GM21423 (cell line): ENCODE measurements around the gene PRXL2B.
"Not testable (repeated sequence)": the region's sequence is repeated elsewhere in the genome, so short reads cannot be mapped to it uniquely, and the experiment has no call there.

Experiments
- ATAC-seq: cut with Tn5 transposase; IDR thresholded peaks from one replicate; pipeline ENCODE4 v1.9.1; 2021; ENCODE audit warnings: mild to moderate bottlenecking, moderate library complexity; ENCODE audit not compliant: unreplicated experiment

The PRXL2B gene

DNA sequence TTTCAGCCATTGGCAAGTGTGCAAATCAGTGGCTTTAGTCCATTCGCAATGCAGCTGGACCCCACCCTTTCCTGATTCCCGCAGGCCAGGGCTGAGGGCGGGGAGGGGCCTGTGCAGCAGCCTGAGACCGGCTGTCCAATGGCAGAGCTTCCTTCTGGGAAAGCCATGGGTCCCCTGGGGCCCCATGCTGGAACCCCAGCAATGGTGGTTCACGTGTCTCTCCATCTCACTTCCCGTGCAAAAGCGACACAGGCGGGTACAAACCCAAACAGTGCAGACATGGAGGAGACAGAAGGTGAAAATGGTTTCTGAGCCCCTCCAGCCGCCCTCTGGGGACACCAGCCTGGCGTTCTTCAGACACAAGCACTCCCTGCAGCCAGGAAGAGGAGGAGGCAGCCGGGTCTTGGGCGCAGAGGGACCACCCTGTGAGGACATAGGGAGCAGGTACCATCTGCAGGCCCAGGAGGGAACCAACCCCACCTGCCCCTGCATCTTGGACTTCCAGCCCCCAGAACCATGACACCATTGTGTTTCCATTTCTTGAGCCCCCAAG lies 36.2 kb upstream of the PRXL2B start:
- not testable (repeated sequence) for ATAC-seq

DNA sequence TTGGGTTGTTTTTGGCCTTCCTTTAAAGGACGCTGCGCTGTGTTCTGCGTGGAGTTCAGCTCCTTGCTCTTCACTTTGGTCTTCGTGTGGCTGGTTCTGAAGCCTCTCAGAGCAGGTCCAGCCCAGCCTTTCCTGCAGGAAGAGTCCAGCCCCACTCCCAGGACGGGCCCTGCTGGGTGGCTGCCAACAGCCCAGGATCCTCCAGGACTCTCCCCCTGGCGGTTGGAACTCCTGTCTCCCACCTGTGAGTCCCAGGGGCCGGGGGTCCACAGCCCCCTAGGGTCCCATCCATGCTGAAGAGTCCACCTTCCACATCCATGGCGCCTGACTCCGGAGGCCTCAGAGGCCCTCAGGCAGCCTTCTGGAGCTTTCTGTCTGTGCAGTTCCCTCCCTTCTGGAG lies 35.0 kb upstream of the PRXL2B start:
- ATAC-seq = not testable (repeated sequence)

DNA sequence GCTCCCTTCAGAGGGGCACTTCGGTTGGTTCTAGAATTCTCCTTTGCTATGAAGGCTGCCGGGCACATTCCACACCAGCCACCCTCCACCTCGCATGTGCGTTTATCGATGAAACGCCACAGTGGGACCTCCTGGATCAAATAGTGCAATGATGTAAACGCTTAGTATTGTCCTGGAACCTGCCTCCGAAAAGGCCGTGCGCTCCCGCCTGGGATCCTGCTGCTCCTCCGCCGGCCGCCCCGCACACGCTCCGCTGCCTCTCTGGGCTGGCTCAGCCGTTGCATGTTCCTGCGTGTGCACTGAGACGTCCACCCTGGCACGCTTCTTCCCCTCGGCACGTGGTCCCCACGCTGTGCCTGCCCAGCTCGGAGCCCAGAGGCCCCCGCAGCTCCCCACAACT lies 34.4 kb upstream of the PRXL2B start:
- ATAC-seq = no peak

DNA sequence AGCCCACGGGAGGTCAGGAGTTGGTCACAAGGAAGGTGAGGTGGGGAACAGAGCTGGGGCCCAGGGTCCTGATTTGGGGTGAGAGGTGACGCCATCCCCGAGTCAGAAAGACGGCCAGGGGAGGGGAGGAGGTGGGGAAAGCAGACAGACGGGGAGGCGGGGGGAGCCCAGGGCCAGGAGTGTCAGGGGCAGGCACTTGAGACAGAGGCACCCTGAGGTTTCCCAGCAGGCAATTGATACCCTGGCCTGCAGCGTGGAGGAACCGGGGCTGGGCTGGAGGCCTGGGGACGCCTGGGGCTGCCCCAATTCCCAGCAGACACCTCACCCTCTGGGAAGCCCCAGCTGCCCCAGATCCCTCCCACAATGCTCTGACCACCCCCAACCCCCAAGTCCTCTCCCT lies 33.5 kb upstream of the PRXL2B start:
- ATAC-seq = not testable (repeated sequence)

DNA sequence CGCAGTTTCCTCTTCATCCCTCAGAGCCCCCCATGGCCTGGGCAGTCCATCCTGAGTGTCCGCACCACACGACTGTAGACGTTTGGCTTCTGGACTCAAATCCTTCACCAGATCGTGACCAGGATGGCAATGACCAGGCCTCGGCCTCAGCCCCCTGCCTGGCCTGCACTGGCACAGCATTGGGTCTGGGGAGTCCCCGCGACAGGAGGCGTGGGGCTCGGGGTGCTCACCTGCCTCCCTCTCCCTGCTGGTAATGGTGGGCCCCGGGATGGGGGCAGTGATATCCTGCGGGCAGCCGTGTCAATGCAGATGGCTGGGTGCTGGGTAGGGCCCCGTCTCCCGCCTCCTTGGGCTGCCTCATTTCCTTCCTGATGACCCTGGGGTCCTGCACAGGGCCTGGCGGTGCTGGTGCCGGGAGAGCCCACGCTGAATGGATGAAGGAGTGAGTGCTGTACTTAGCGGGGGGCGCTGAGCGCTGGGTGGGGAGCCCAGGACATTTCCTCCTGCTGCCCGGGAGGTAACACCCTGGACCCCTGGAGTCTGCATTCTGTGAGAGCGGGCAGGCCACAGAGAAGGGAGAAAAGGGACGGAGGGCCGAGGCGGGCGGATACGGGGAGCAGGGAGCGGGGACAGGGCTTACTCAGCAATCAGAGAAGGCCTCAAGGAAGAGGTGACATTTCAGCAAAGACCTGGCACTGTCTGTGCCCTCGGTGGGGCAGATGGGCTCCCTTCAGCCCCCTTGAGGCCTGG lies 32.5 kb upstream of the PRXL2B start:
- ATAC-seq = no peak

DNA sequence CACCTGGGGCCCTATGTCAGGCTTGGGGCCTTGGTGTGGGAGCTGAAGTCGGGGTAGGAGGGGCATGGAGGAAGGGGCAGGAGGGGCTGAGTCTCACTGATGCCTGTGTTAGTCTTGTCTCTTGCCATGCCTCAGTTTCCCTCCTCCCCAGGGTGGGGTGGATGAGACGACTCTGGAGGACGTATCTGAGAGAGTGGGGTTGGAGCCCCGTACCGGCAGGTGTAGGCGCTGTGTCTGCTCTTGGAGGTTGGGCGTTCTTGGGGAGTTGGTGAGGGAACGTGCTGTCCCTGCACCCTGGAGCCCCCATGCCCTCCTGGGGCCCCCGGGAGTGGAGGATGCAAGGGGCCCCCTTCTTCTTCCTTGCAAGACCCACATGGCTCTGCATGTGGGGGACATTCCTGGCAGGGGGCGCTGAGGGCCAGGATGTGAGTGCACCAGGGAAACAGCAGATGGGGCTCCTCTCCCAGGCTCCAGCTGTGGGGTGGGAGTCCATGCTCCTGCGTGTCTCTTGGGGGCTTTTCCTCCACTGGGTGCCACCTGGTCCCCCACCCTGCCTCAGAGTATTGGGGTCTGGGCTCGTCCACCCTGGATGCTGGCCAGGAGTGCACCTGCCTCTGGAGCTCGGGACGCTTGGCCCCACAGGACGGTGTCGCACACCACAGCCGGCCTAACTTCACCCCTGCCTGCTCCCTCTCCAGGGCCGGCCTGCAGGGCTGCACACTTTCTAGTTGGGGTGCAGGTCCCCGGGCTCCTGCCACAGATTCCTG lies 31.8 kb upstream of the PRXL2B start:
- no peak for ATAC-seq

DNA sequence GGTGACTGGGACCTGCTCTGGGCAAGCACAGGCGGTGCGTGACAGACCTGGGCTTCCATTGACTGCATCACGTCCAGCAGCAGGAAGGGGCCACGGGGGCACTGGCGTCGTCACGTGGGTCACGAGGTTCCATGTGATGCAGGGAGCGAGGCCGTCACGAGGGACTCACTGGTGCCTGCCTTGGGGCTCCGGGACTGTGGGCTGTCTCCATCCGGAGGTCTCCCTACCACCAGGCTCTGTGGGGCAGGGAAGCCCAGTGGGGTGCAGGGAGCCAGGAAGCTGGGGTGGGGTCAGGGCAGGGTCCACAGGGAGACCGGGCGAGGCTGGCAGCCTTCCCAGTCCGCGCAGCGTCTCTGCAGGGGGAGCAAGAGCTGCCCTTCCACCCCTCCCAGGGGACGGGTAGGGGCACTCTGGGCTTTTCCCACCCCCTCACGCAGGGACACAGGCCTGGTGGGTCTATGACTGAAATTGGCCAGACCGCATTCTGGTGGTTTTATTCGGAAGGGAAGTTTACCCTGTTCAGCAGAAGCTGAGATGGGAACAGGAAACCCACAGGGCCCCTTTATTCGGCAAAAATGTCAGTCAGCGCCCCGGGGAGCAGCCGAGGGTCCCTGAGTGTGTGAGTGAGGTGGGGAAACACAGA lies 30.8 kb upstream of the PRXL2B start:
- peak; percentile 37 for ATAC-seq

DNA sequence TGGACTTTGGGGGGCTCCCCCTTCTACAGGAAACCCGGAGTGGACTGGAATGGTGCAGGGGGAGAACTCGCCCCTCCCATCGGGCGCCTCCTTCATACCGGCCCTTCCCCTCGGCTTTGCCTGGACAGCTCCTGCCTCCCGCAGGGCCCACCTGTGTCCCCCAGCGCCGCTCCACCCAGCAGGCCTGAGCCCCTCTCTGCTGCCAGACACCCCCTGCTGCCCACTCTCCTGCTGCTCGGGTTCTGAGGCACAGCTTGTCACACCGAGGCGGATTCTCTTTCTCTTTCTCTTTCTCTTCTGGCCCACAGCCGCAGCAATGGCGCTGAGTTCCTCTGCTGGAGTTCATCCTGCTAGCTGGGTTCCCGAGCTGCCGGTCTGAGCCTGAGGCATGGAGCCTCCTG lies 30.3 kb upstream of the PRXL2B start, which contains the start of gene TNFRSF14:
Gene TNFRSF14, plus strand, starts transcription at position 95 of the 401 bp plus-strand sequence. Its CDS starts 294 bp downstream, at position 389.
- ATAC-seq = peak; percentile 29

DNA sequence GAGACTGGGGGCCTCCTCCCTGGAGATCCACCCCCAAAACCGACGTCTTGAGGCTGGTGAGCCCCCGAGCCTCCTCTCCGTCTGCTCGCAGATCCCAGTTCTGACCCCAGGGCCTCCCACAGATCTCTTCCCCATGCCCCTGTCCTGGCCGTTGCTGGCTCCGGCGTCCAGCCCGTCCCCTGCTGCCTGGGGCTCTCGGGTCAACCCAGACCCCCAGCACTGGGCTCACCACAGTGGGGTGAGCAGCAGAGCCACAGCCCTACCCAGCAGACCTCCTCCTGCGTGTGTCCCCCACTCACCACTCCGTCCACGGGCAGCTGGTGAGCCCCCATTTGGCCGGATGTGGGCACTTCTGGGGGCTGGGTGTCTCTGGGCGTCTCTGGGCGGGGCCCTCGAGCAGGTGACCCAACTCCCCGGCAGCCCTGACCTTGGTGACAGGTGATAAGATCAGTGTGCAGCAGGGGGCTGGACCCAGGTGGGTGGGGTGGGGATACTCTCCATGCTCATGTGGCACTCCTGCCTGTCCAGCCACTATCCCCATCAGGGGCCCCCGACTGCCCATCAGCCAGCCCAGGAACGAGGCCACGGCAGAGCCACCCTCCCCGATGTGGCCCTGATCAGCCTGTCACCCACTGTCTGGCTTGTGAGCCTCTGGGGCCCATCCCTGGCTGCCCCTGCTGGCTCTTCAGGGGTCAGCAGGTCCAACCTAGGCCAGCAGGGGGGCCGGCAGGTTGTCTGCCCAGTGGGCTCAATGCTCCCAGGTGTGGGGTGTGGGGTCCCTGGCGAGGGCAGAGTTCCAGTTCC lies 29.7 kb upstream of the PRXL2B start:
- ATAC-seq = peak; percentile 23

DNA sequence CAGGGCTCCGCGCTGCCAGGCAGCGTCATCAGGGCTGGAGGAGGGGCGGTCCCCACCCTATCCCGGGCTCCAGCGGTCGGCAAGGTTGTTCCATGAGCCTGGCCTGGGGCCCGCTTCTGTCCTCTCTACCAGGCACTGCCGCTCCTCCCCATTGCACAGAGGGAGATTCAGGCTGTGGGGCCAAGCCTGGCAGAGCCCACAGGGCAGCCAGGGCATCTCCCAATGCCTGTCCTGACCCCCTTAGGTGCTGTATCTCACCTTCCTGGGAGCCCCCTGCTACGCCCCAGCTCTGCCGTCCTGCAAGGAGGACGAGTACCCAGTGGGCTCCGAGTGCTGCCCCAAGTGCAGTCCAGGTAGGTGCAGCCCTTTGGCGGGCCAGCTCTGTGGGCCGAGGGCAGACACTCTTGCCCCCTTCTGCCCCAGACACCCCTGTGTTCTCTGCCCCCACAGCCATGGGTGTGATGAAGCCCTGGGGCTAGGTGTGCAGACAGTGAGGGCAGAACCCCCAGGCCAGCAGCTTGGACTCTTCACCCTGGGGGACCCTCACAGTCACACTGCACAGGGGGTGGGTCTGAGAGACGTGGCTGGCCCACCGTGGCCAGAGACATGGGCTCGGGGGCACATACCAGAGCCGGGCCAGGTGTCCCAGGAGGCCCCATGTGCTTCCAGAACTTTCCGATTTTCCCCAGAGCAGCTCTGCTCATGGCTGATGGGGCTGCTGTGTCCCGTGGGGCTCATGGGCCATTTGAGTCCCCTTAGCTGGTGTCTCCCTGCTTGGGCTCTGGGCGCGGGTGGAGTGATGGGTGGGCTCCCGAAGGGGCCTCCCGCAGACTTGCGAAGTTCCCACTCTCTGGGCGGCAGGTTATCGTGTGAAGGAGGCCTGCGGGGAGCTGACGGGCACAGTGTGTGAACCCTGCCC lies 28.8 kb upstream of the PRXL2B start:
- no peak for ATAC-seq

DNA sequence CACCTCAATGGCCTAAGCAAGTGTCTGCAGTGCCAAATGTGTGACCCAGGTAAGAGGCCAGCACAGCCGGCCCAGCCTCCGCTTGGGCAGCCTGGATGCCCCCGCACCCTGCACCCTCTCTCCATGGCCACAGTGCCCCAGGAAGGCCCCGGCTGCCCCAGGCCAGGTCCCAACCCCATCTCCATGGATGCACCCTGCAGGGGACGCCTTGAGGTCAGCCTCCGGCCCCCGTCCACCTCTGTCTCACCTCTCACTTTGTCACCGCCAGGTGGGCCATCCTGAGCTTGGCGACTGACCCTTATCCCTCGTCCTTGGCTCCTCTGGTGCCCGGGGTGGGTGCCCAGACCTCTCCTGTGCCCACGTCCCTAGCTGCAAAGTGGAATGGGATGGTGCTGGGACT lies 28.2 kb upstream of the PRXL2B start:
- no peak for ATAC-seq

DNA sequence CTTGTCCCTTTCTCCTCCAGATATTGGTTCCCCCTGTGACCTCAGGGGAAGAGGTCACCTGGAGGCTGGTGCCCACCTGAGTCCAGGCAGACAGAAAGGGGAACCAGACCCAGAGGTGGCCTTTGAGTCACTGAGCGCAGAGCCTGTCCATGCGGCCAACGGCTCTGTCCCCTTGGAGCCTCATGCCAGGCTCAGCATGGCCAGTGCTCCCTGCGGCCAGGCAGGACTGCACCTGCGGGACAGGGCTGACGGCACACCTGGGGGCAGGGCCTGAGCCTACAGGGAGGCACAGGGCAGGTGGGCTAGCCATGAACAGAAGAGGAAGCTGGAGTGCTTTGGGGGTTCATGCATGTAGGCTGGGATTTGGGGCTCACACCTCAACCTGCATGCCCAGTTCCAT lies 27.7 kb upstream of the PRXL2B start:
- no peak for ATAC-seq

DNA sequence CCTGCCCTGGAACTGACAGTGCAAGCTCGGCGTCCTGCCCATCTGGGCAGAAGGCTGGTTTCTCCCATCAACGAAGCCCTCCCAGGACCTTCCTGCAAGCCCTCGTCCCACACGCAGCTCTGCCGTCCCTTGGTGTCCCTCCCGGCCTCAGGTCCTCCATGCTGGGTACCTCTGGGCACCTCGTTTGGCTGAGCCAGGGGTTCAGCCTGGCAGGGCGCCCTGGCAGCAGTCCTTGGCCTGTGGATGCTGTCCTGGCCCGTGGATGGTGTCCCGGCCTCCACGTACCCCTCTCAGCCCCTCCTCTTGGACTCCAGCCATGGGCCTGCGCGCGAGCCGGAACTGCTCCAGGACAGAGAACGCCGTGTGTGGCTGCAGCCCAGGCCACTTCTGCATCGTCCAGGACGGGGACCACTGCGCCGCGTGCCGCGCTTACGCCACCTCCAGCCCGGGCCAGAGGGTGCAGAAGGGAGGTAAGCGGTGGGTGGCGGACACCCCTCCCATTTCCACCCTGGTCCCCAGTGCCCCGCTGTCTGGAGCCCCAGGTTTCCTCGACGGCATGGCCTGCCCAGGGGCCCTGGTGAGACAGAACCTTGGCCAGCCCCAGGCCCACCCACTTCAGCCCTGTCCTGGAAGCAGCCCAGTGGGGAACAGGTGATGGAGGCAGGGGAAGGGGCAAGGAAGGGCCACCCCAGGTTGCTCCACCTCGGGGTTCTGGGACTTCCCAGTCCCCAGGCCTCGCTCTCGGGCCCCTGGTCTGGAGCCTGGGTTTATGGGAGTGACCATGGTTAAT lies 26.9 kb upstream of the PRXL2B start:
- no peak for ATAC-seq

DNA sequence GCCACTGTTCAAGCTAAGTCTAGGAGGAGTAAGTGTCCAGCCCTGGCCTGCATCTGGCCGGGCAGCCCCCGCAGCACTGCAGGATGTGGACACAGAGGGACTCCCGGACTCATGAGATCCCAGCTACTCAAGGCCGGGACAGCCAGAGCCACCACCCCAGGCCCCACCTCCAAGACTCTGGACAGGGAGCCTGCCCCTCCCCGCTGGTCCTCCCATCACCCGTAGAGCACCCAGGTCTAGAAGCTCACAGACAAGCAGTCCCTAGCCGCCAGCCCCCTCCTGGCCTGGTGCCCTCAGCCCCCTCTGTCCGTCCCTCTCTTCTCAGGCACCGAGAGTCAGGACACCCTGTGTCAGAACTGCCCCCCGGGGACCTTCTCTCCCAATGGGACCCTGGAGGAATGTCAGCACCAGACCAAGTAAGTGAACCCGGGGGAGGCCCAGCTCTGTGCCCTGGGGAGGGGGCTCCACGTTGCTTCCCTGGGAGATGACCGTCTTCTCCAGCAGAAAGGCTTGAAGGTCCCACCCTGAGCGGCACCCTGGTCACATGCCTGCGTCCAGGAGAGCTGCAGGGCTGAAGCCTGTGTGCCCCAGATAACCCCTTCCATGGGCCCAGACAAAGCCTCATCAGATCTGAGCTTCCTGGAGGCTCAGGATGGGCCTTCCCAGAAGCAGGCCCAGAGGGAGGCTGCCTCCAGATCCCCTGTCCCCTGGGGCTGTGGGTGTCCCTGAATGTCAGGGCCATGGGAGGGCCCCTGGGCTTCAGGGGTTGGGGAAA lies 26.1 kb upstream of the PRXL2B start:
- ATAC-seq = no peak

DNA sequence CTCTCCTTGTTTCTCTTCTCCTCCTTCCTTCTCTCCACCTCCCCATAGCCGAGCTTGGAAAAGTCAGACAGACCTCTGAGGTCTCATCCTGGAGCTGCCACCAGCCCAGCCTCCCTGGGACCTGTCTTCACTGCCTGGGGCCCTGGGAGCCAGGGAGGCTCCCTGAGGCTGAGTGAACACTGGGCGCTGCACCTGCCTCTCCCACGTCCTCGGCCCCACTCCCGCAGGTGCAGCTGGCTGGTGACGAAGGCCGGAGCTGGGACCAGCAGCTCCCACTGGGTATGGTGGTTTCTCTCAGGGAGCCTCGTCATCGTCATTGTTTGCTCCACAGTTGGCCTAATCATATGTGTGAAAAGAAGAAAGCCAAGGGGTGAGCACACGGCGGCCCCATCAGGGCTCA lies 25.1 kb upstream of the PRXL2B start:
- ATAC-seq = no peak

DNA sequence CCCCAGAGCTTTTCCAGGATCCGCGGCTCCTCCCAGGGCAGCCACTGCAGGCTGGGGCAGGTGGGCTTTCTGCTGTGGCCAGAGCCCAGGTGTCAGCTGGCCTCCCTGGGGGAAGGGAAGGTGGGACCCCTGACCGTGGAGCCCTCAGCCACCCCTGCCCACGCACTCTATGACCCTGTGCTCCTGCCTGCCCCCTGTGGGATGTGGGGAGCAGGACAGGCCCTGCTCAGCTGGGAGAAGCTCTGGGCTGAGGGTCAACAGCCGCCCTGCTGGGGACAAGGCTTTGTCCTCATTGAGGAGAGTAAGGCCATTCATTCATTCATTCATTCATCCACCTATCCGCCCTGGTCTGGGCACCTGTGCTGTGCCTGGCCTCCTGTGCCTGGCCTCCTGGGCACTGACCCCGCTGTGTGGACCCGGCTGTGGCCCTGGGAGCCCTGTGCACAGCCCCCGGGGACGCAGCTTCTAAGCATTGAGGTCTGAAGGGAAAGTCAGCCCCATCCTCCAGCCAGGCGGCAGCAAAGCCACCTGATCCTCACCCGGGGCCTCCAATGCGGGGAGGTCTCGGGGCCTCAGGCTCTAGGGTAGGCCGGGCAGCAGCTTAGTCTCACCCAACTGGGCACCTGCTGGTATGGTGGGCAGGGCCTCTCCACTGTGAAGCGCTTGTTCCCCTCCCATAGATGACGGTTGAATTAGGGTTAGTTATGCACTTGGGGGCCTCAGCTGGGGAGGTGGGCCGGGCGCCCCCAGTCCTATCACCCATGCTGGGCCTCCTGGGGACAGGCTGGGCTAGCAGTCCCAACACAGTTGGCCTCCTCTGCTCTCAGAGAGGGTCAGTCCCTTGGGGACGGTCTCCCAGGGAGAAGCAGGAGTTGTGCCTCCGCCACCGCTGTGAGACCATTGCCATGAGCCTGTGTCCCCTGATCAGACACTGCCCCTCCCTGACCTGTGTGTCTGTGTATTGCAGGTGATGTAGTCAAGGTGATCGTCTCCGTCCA lies 24.4 kb upstream of the PRXL2B start:
- no peak for ATAC-seq

DNA sequence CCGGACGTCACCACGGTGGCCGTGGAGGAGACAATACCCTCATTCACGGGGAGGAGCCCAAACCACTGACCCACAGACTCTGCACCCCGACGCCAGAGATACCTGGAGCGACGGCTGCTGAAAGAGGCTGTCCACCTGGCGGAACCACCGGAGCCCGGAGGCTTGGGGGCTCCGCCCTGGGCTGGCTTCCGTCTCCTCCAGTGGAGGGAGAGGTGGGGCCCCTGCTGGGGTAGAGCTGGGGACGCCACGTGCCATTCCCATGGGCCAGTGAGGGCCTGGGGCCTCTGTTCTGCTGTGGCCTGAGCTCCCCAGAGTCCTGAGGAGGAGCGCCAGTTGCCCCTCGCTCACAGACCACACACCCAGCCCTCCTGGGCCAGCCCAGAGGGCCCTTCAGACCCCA lies 23.4 kb upstream of the PRXL2B start:
- ATAC-seq = no peak
